Keratinocyte (primary cell): Measurements from ENCODE around the gene RBMS3.

Experiments
- CTCF ChIP-seq, 3 experiments: IDR thresholded peaks in 1 of 3; conservative IDR thresholded peaks in 1 of 3; optimal IDR thresholded peaks in 1 of 3; 2 replicates in 2 of 3; 3 replicates in 1 of 3; pipeline versions ENCODE3 to v1.5.1; 2011; ENCODE audit warnings: low read length in 3 of 3, mild to moderate bottlenecking in 3 of 3, moderate library complexity in 2 of 3, control low read depth in 1 of 3, inconsistent platforms in 1 of 3; ENCODE audit not compliant: insufficient read depth in 2 of 3; ENCODE audit errors: extremely low read depth in 1 of 3
- EZH2 ChIP-seq: IDR thresholded peaks from one replicate; pipeline ENCODE4 v1.6.1; 2012; ENCODE audit warnings: inconsistent platforms, mild to moderate bottlenecking, low read length, moderate library complexity

DNA sequence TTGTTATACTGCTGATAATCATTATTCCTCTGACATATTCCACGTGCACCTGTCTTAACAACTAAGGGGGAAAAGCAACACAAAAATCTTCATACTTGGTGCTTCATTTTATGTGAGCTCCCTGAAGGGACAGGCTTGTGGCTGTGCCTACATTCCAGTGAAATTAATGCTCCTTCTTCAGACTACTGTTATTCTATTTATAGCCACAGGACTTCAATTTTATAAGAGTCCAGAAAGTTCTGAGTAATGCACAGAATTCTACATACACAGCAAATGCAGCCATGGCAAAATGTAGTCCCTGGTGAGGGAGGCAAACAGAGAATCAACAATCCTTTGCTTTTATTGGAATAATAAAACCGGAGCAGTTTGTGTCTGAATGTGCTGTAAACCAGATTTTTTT is 417.1 kb downstream of the RBMS3 start:
- no peak for TF ChIP-seq CTCF (optimal IDR thresholded peaks at IDR 0.05 in 1 of 3, IDR thresholded peaks at IDR 0.05 in 1 of 3, conservative IDR thresholded peaks at IDR 0.05 in 1 of 3; ENCODE audit: extremely low read depth in 1 of 3, insufficient read depth in 2 of 3, low read length in 3 of 3)
- no peak for TF ChIP-seq EZH2
